Measurements from ENCODE around the gene RAB21.

DNA sequence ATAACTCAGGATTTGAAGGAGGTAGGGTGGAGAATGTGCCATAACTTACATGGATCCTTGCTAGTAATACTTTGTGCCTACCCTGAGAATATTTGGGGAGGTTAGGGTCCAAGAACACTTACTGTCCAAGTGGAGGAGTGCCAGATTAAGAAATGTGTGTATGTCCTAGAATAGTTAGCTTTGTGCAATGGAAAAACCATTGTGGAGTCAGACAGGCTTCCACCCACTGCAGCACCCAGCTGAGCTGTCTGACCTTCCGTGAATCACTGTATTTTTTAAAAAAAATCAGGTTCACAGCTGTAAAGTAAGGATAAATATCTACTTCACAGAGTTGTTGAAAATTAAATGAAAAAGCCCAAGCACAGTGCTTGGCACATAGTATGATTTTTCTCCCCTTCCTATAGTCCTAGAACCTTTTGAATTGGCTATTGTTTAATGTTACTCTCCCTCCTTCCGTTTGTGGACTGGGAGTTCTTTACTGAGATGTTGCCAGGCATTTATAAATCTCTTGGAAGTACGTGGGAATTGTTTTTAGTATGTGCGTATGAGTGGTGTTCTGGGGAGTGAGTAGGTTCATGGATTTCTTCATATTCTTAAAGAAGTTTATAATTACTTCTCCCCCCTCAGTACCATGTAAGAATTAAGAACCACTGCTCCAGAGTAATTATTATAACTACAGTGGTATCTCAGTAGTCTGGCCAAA lies 9.2 kb downstream of the RAB21 start:
- TF ChIP-seq GATA2 (IDR thresholded peaks at IDR 0.05; ENCODE audit: low read depth, low read length) (no peak), GATA3 (IDR thresholded peaks at IDR 0.05; ENCODE audit: low read depth, low read length) (no peak)

All from SH-SY5Y (cell line).